Prostate gland (tissue), 2 donors: ENCODE results near the gene DGAT2.

Experiments
- CTCF ChIP-seq, 4 experiments: fragments of 200-600 bp in 2 of 4; fragments of 450-650 bp in 2 of 4; sonication (generic) in 2 of 4; IDR thresholded peaks; 1 replicate in 3 of 4; 2 replicates in 1 of 4; pipeline ENCODE4 v1.5.1; 2016 to 2019; ENCODE audit warnings: antibody characterized with exemption in 4 of 4, mild to moderate bottlenecking in 2 of 4, moderate library complexity in 2 of 4
- POLR2A ChIP-seq: fragments of 450-650 bp; IDR thresholded peaks from one replicate; pipeline ENCODE4 v1.6.1; 2016; ENCODE audit warnings: antibody characterized with exemption, mild to moderate bottlenecking
- POLR2AphosphoS5 ChIP-seq: sonication (generic); formaldehyde crosslinking; IDR thresholded peaks from one replicate; pipeline ENCODE4 v1.6.1; 2017; ENCODE audit warnings: antibody characterized with exemption

- no peak for TF ChIP-seq POLR2A
- TF ChIP-seq CTCF (IDR thresholded peaks at IDR 0.05), result no peak
- TF ChIP-seq POLR2AphosphoS5, result no peak
Observed at GRCh38 chr11:75781831-75782230, 13.3 kb downstream of the DGAT2 start.
